Endothelial cell of umbilical vein (primary cell): Measurements from ENCODE around the gene LCN9. TPM values are rescaled to one million over a fixed set of nuclear protein-coding genes. Genes with fewer than 3 reads are reported as not detected.
"Not testable (repeated sequence)": the region's sequence is repeated elsewhere in the genome, so short reads cannot be mapped to it uniquely, and the experiment has no call there.

Source experiments
- BruUV-seq: library from RNA; stranded (reverse); fragments of 400-500 nt; replicated peaks from 2 replicates; lab custom pipeline; 2021; lab: Mats Ljungman, UMichigan
- CTCF ChIA-PET: fragments of 300-600, 350-600 bp; sonication (Branson Sonifier 250); formaldehyde crosslinking; loops from one replicate; lab custom pipeline; 2021; ENCODE audit warnings: antibody characterized with exemption, inconsistent platforms; lab: Charles Lee
- POLR2A ChIA-PET: fragments of 300-600, 350-600 bp; sonication (Branson Sonifier 250); formaldehyde crosslinking; loops from one replicate; lab custom pipeline; 2021; ENCODE audit warnings: antibody characterized with exemption, inconsistent platforms; lab: Charles Lee
- DNase-seq: peaks from one replicate; pipeline ENCODE4 v3.0.0-alpha.2; 2011; ENCODE audit warnings: low read depth, low spot score
- FAIRE-seq: peaks from 2 replicates; lab custom pipeline; 2011; peaks lifted over from hg19 to GRCh38; lab: Jason Lieb, UNC
- H2AFZ ChIP-seq: 2 replicates; pipeline ENCODE4 v1.6.0; 2012; ENCODE audit warnings: low read depth, low read length, control low read depth, inconsistent platforms
- H3K27ac ChIP-seq: 2 replicates; pipeline ENCODE4 v1.5.1; 2011; ENCODE audit warnings: low read depth, mild to moderate bottlenecking, control low read depth, low read length, moderate library complexity; ENCODE audit not compliant: insufficient read depth
- H3K27me3 ChIP-seq, 2 experiments: 2 replicates each; pipeline versions ENCODE4 v1.6.0 to v1.6.1; 2011; ENCODE audit warnings: low read length in 2 of 2, mixed read lengths in 1 of 2; ENCODE audit not compliant: control insufficient read depth in 2 of 2, insufficient read depth in 2 of 2
- H3K36me3 ChIP-seq, 2 experiments: 2 replicates in 1 of 2; 3 replicates in 1 of 2; pipeline ENCODE4 v1.5.1; 2011; ENCODE audit warnings: low read length in 2 of 2, mild to moderate bottlenecking in 1 of 2, moderate library complexity in 1 of 2; ENCODE audit not compliant: control insufficient read depth in 2 of 2, insufficient read depth in 2 of 2; ENCODE audit errors: extremely low read depth in 1 of 2
- H3K4me1 ChIP-seq: 3 replicates; pipeline ENCODE4 v1.5.1; 2011; ENCODE audit warnings: mild to moderate bottlenecking, low read length; ENCODE audit not compliant: control insufficient read depth, insufficient read depth; ENCODE audit errors: extremely low read depth
- H3K4me2 ChIP-seq: 2 replicates; pipeline ENCODE4 v1.6.1; 2011; ENCODE audit warnings: low read length, control low read depth, mixed read lengths; ENCODE audit not compliant: insufficient read depth
- H3K4me3 ChIP-seq, 3 experiments: fragments of 200-600 bp in 1 of 3; sonication (generic), shearing (Covaris generic) in 1 of 3; replicated peaks in 1 of 3; 2 replicates each; pipeline ENCODE4 v1.5.1; 2011 to 2016; ENCODE audit warnings: control low read depth in 3 of 3, low read length in 3 of 3, mild to moderate bottlenecking in 2 of 3, inconsistent platforms in 1 of 3, low read depth in 1 of 3, moderate library complexity in 1 of 3; ENCODE audit not compliant: insufficient read depth in 1 of 3
- H3K79me2 ChIP-seq: 2 replicates; pipeline ENCODE4 v1.6.0; 2012; ENCODE audit warnings: low read length, inconsistent platforms; ENCODE audit not compliant: control insufficient read depth, insufficient read depth
- H3K9ac ChIP-seq: replicated peaks from 2 replicates; pipeline ENCODE3; 2011; ENCODE audit warnings: low read length, control low read depth; ENCODE audit not compliant: insufficient read depth; ENCODE audit errors: extremely low read depth
- H3K9me1 ChIP-seq: replicated peaks from 3 replicates; pipeline ENCODE4 v1.6.0; 2011; ENCODE audit warnings: mild to moderate bottlenecking, low read length; ENCODE audit not compliant: control insufficient read depth, insufficient read depth; ENCODE audit errors: extremely low read depth
- H3K9me3 ChIP-seq: replicated peaks from 2 replicates; pipeline ENCODE4 v1.5.1; 2012; ENCODE audit warnings: low read length, inconsistent platforms; ENCODE audit not compliant: control insufficient read depth, insufficient read depth
- H4K20me1 ChIP-seq: replicated peaks from 2 replicates; pipeline ENCODE3; 2011; ENCODE audit warnings: mild to moderate bottlenecking, low read length; ENCODE audit not compliant: control insufficient read depth, insufficient read depth; ENCODE audit errors: extremely low read depth
- CTCF ChIP-seq, 2 donors: IDR thresholded peaks; 1 replicate in 1 of 2; 2 replicates in 1 of 2; pipeline ENCODE4 v1.5.1; 2011; ENCODE audit warnings: low read length in 2 of 2, mild to moderate bottlenecking in 2 of 2, moderate library complexity in 2 of 2, control low read depth in 1 of 2, inconsistent platforms in 1 of 2, low read depth in 1 of 2; ENCODE audit not compliant: insufficient read depth in 1 of 2; ENCODE audit errors: extremely low read depth in 1 of 2
- EZH2 ChIP-seq: IDR thresholded peaks from 2 replicates; pipeline ENCODE4 v1.6.1; 2012; ENCODE audit warnings: borderline replicate concordance, low read depth, mild to moderate bottlenecking, moderate library complexity, low read length, inconsistent platforms; ENCODE audit not compliant: severe bottlenecking
- FOS ChIP-seq: IDR thresholded peaks from 2 replicates; pipeline ENCODE4 v1.6.1; 2011; ENCODE audit warnings: mild to moderate bottlenecking, low read length, moderate library complexity, borderline replicate concordance; ENCODE audit not compliant: insufficient read depth
- GATA2 ChIP-seq: IDR thresholded peaks from 2 replicates; pipeline ENCODE4 v1.7.0; 2011; ENCODE audit warnings: low read depth, mild to moderate bottlenecking, moderate library complexity, mixed read lengths, low read length; ENCODE audit not compliant: insufficient read length, insufficient read depth
- JUN ChIP-seq: IDR thresholded peaks from 2 replicates; pipeline ENCODE4 v1.6.1; 2011; ENCODE audit warnings: borderline replicate concordance, low read depth; ENCODE audit not compliant: insufficient read length, insufficient read depth
- MAX ChIP-seq: IDR thresholded peaks from 2 replicates; pipeline ENCODE4 v1.6.1; 2011; ENCODE audit not compliant: insufficient read depth, insufficient read length
- MYC ChIP-seq: IDR thresholded peaks from one replicate; pipeline ENCODE4 v1.6.1; 2011; ENCODE audit warnings: mild to moderate bottlenecking, low read depth, low read length
- POLR2A ChIP-seq: IDR thresholded peaks from 2 replicates; pipeline ENCODE4 v1.6.1; 2012; ENCODE audit warnings: low read depth, mild to moderate bottlenecking, control low read depth, low read length
- POLR2AphosphoS5 ChIP-seq: IDR thresholded peaks from 2 replicates; pipeline ENCODE4 v1.6.1; 2012; ENCODE audit warnings: low read depth, mild to moderate bottlenecking, control low read depth, low read length, moderate library complexity; ENCODE audit not compliant: insufficient read depth
- dilution Hi-C: fragments of 300-500 bp; cut with MboI; formaldehyde crosslinking; loops from one replicate; pipeline ENCODE4 v1.15.0; 2019; ENCODE audit warnings: low sequenced_read_pairs; ENCODE audit not compliant: extremely low pct_ligation_motif_present
- intact Hi-C: fragments of 100-400 bp; cut with micrococcal nuclease; formaldehyde crosslinking; loops from one replicate; pipeline ENCODE4 v1.10.0; 2022
- polyA plus RNA-seq, 4 experiments: library from polyadenylated mRNA; depleted of rRNA in 3 of 4; stranded (reverse) in 3 of 4; unstranded in 1 of 4; fragments of >200 nt; gene quantifications; 2 replicates each; pipeline versions ENCODE4 v1.2.1 to v1.2.3, GENCODE V29; 2011 to 2012; ENCODE audit warnings: missing spikeins in 1 of 4
- total RNA-seq: library from RNA; stranded (reverse); gene quantifications from 2 replicates; pipeline ENCODE4 v1.2.3, GENCODE V29; 2021

The LCN9 gene
- total and polyA plus RNA-seq, 2 donors (not counting 3 experiments of a cell fraction or from before 2014, with no cell fraction given) = not detected

- H3K27me3 ChIP-seq = not testable (repeated sequence)
Measured at GRCh38 chr9:135636930-135637530, 26.1 kb upstream of the LCN9 start.

GRCh38 chr9:135639196-135639595 is 23.9 kb upstream of the LCN9 start, which contains the start of gene GLT6D1:
Gene GLT6D1 (minus strand): TSS chr9:135639540. CDS start chr9:135639187, 353 bp downstream.
- dilution Hi-C loops = no loop called here
- Histone ChIP-seq H3K4me3 (no peak within 1 kb of the TSS), H3K27ac (no peak within 1 kb of the TSS), H3K9me3 (no peaks in the 10 kb centered on the region), H3K79me2 (no peaks in the 10 kb centered on the region), H3K27me3 (no peaks in the 10 kb centered on the region), H2AFZ (no peak within 1 kb of the TSS), H3K9ac (no peak within 1 kb of the TSS), H4K20me1 (no peaks in the 10 kb centered on the region), H3K36me3 (no peaks in the 10 kb centered on the region), H3K9me1 (no peaks in the 10 kb centered on the region), H3K4me1 (peaks cover 11% of the 10 kb centered on the region), H3K4me2 (no peak within 1 kb of the TSS)
- FAIRE-seq (no peak), DNase-seq (no peak)
- CTCF ChIA-PET = no interaction called here
- TF ChIP-seq POLR2AphosphoS5 (no peak), JUN (no peak), POLR2A (no peak), FOS (no peak), CTCF (IDR thresholded peaks at IDR 0.05; ENCODE audit: extremely low read depth in 1 of 2, insufficient read depth in 1 of 2, low read depth in 1 of 2, low read length in 2 of 2) (no peak), MAX (no peak), EZH2 (no peak), GATA2 (no peak), MYC (no peak)
- POLR2A ChIA-PET = no interaction called here
- intact Hi-C loops = no loop called here
- no TSS peak for BruUV-seq

More at GRCh38 chr9:135636930-135637530, 26.1 kb upstream of the LCN9 start:
- peaks cover 11% of the 10 kb centered on the region for H3K4me1 ChIP-seq
- intact Hi-C loops, H3K79me2 ChIP-seq, H3K27ac ChIP-seq, H4K20me1 ChIP-seq, H3K4me3 ChIP-seq, H3K9me1 ChIP-seq, H3K4me2 ChIP-seq, DNase-seq, H3K36me3 ChIP-seq, BruUV-seq, FAIRE-seq, H3K9ac ChIP-seq, dilution Hi-C loops, H3K9me3 ChIP-seq, H2AFZ ChIP-seq, CTCF ChIA-PET, POLR2A ChIA-PET: not testable (repeated sequence)
